Memory B cell (primary cell): ENCODE measurements around the gene NBAS.
"Not testable (repeated sequence)": the region's sequence is repeated elsewhere in the genome, so short reads cannot be mapped to it uniquely, and the experiment has no call there.

Experiments
- ATAC-seq: fragments of 150-1000 bp; cut with Tn5 transposase; 2 replicates; pipeline ENCODE4 v1.10.0; 2021; ENCODE audit warnings: low read depth, mild to moderate bottlenecking, moderate library complexity
- DNase-seq, 2 donors: peaks; one replicate each; pipeline ENCODE4 v3.0.0; 2022; ENCODE audit warnings: low spot score in 2 of 2
- H3K27ac Mint-ChIP-seq: one replicate; pipeline ENCODE4 v1.8.0; 2022; ENCODE audit warnings: mild to moderate bottlenecking, moderate library complexity, mixed read lengths
- H3K27me3 Mint-ChIP-seq: one replicate; pipeline ENCODE4 v1.8.0; 2022; ENCODE audit warnings: mixed read lengths
- H3K36me3 Mint-ChIP-seq: one replicate; pipeline ENCODE4 v1.8.0; 2022; ENCODE audit warnings: mild to moderate bottlenecking, mixed read lengths
- H3K4me1 Mint-ChIP-seq: one replicate; pipeline ENCODE4 v1.8.0; 2022; ENCODE audit warnings: mixed read lengths
- H3K4me3 Mint-ChIP-seq: one replicate; pipeline ENCODE4 v1.8.0; 2022; ENCODE audit warnings: mild to moderate bottlenecking, moderate library complexity, mixed read lengths
- H3K9me3 Mint-ChIP-seq: one replicate; pipeline ENCODE4 v1.8.0; 2022; ENCODE audit warnings: mixed read lengths

The NBAS gene

DNA sequence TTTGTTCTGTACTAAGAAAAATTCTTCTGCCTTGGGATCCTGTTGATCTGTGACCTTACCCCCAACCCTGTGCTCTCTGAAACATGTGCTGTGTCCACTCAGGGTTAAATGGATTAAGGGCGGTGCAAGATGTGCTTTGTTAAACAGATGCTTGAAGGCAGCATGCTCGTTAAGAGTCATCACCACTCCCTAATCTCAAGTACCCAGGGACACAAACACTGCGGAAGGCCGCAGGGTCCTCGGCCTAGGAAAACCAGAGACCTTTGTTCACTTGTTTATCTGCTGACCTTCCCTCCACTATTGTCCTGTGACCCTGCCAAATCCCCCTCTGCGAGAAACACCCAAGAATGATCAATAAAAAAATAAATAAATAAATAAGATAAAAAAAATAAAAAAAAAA is 18.9 kb downstream of the NBAS start:
- DNase-seq, H3K27me3 Mint-ChIP-seq, H3K27ac Mint-ChIP-seq, H3K36me3 Mint-ChIP-seq, H3K4me3 Mint-ChIP-seq, ATAC-seq, H3K9me3 Mint-ChIP-seq: not testable (repeated sequence)
- H3K4me1 Mint-ChIP-seq, result peaks cover 14% of the 10 kb centered on the region

GRCh38 chr2:15540523-15540922 is 20.6 kb downstream of the NBAS start:
- H3K27me3 Mint-ChIP-seq, H3K36me3 Mint-ChIP-seq, H3K9me3 Mint-ChIP-seq, ATAC-seq, DNase-seq: not testable (repeated sequence)
- Mint-ChIP-seq H3K4me1 (peaks cover 16% of the 10 kb centered on the region), H3K4me3 (peak overlapping the region; percentile 1), H3K27ac (peak overlapping the region; percentile 29)

GRCh38 chr2:15539999-15540398 is 21.1 kb downstream of the NBAS start:
- no peak for DNase-seq
- Mint-ChIP-seq H3K36me3 (peaks cover 8% of the 10 kb centered on the region), H3K27ac (peak overlapping the region; percentile 29), H3K9me3 (no peaks in the 10 kb centered on the region), H3K27me3 (no peaks in the 10 kb centered on the region), H3K4me1 (peaks cover 16% of the 10 kb centered on the region), H3K4me3 (no peak overlapping the region)
- peak; percentile 68 for ATAC-seq

DNA sequence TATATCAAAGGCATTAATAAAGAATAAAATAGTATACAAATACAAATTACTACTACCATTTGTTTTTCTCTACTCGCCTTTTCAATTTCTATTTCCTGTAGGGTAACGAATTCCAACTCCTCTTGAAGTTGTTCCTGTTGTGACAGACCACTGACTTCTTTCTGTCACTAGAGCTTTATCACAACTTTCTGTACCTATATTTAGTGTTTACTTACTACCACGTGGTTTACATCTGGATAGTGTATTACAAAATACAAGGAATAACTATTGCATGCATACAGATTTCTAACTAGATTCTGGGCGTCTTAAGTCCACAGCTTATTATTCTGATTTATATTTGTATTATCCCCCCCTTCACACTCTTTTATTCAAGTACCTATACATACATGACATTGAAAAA is 22.3 kb downstream of the NBAS start:
- no peak overlapping the region for H3K4me3 Mint-ChIP-seq
- H3K27me3 Mint-ChIP-seq, result no peaks in the 10 kb centered on the region
- peaks cover 13% of the 10 kb centered on the region for H3K36me3 Mint-ChIP-seq
- H3K4me1 Mint-ChIP-seq, result peaks cover 16% of the 10 kb centered on the region
- DNase-seq (no peak), ATAC-seq (no peak)
- no peak overlapping the region for H3K27ac Mint-ChIP-seq
- H3K9me3 Mint-ChIP-seq, result no peaks in the 10 kb centered on the region

GRCh38 chr2:15533860-15534480 is 27.2 kb downstream of the NBAS start:
- Mint-ChIP-seq H3K4me3 (no peak overlapping the region), H3K9me3 (no peaks in the 10 kb centered on the region), H3K27ac (no peak overlapping the region), H3K27me3 (no peaks in the 10 kb centered on the region), H3K36me3 (peaks cover 31% of the 10 kb centered on the region), H3K4me1 (peaks cover 2% of the 10 kb centered on the region)
- DNase-seq (no peak), ATAC-seq (no peak)

- Mint-ChIP-seq H3K36me3 (peaks cover 30% of the 10 kb centered on the region), H3K4me1 (peaks cover 2% of the 10 kb centered on the region), H3K9me3 (no peaks in the 10 kb centered on the region), H3K27ac (no peak overlapping the region), H3K27me3 (no peaks in the 10 kb centered on the region), H3K4me3 (no peak overlapping the region)
- DNase-seq (no peak), ATAC-seq (no peak)
These were observed 28.1 kb downstream of the NBAS start for GRCh38 chr2:15532996-15533395.

DNA sequence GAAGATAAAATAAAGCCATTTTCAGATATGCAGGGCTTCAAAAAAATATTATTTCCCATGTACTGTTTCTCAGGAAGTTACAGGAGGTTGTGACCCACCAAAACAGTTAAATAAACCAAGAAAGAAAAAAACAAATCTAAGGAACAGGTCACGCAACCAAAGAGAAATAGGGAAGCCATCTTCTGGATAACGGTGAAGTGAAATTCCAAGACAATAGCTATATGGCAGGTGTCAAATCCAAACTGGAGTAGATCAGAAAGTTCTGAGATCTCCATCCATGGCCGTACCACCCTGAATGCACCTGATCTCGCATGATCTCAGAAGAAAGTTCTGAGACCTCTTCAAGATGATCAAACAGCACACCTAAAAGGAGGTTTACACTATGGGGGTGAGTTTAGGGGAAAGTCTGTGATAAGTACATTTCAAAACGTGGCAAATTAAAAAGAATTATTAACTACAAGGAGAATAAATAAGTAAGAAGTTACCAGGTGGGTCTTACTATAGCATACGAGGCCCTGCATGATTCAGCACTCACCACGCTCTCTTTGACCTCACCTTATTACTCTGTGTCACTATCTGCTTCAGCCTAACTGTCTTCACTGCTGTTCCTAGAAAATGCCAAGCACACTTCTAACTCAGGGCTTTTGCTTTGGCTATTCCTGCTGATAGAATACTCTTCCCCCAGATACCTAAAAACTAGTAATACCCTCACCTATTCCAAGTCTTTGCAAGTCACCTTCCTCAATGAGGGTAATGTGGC is 29.9 kb downstream of the NBAS start:
- Mint-ChIP-seq H3K27me3 (no peaks in the 10 kb centered on the region), H3K27ac (no peak overlapping the region), H3K4me3 (no peak overlapping the region), H3K36me3 (peaks cover 37% of the 10 kb centered on the region), H3K4me1 (no peaks in the 10 kb centered on the region), H3K9me3 (no peaks in the 10 kb centered on the region)
- DNase-seq (no peak), ATAC-seq (no peak)

DNA sequence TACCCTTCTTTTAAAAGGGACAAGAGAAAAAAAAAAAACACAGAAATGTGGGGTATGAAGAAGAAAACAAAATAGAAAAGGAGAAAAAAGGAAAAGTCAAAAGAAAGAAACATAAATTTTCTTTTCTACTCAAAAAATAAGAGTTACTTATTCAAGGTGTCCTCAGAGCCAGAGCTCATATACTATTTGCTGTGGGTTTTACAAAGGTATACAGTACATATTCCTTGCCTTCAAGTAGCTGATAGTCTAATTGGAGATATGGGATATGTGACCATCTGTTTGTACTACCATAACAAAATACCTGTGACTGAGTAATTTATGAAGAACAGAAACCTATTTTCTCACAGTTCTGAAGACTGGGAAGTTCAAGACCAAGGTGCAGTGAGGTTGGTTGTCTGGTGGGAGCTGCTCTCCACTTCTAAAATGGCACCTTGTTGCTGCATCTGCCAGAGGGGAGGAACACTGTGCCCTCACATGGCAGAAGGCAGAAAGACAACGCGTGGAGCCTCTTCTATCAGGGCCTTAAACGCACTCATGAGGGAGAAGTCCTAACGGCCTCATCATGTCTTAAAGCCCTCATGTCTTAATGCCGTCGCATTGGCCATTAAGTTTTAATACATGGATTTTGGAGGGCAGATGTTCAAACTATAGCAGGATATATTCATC is 33.9 kb downstream of the NBAS start:
- no peak overlapping the region for H3K27ac Mint-ChIP-seq
- DNase-seq, result no peak
- no peaks in the 10 kb centered on the region for H3K9me3 Mint-ChIP-seq
- H3K27me3 Mint-ChIP-seq, result no peaks in the 10 kb centered on the region
- peaks cover 46% of the 10 kb centered on the region for H3K36me3 Mint-ChIP-seq
- no peak for ATAC-seq
- H3K4me3 Mint-ChIP-seq, result no peak overlapping the region
- no peaks in the 10 kb centered on the region for H3K4me1 Mint-ChIP-seq

DNA sequence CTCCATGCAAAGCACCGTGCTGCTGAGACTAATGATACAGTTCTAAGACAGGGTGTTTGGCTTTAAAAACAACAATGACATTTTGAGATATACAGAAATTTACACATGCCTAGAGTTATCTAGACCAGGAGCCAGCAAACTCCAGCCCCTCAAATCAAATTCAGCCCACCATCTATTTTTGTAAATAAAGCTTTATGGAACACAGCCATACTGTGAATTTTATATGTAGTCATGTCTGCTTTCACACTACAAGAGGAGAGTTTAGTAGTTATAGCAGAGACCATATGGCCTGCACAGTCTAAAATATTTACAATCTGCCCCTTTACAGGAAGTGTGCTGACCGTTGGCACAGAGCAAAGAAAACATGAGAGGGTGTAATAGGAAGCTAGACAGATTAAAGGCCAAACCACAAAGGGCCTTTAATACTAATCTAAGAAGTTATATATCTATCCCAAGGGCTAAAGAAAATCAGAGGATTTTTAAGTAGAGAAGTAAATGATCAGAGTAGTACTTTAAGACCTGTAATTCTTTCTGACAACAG is 39.4 kb downstream of the NBAS start:
- Mint-ChIP-seq H3K9me3 (no peaks in the 10 kb centered on the region), H3K27ac (no peak overlapping the region), H3K4me1 (no peaks in the 10 kb centered on the region), H3K4me3 (no peak overlapping the region), H3K27me3 (no peaks in the 10 kb centered on the region), H3K36me3 (peaks cover 32% of the 10 kb centered on the region)
- DNase-seq (no peak), ATAC-seq (no peak)

- H3K9me3 Mint-ChIP-seq, result no peaks in the 10 kb centered on the region
- H3K27ac Mint-ChIP-seq, result no peak overlapping the region
- H3K4me3 Mint-ChIP-seq, result no peak overlapping the region
- H3K27me3 Mint-ChIP-seq, result no peaks in the 10 kb centered on the region
- ATAC-seq (no peak), DNase-seq (no peak)
- peaks cover 30% of the 10 kb centered on the region for H3K36me3 Mint-ChIP-seq
- no peaks in the 10 kb centered on the region for H3K4me1 Mint-ChIP-seq
These were observed 40.8 kb downstream of the NBAS start for GRCh38 chr2:15520346-15520745.

DNA sequence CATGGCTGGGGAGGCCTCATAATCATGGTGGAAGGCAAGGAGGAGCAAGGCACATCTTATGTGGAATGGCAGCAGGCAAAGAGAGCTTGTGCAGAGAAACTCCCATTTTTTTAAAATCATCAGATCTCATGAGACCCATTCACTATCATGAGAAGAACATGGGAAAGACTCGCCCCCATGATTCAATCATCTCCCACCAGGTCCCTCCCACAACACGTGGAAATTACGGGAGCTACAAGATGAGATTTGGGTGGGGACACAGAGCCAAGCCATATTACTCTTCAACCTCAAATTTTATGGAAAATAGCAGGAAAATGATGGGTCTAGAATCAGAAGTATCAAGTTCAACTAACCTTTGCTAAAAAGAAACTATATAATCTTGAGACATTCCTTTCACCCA is 42.4 kb downstream of the NBAS start:
- not testable (repeated sequence) for ATAC-seq, H3K27me3 Mint-ChIP-seq, H3K4me1 Mint-ChIP-seq, H3K4me3 Mint-ChIP-seq, H3K9me3 Mint-ChIP-seq, H3K27ac Mint-ChIP-seq, DNase-seq
- H3K36me3 Mint-ChIP-seq, result peaks cover 27% of the 10 kb centered on the region

- no peak for ATAC-seq
- no peak overlapping the region for H3K4me3 Mint-ChIP-seq
- peaks cover 30% of the 10 kb centered on the region for H3K36me3 Mint-ChIP-seq
- no peak overlapping the region for H3K27ac Mint-ChIP-seq
- H3K27me3 Mint-ChIP-seq, result no peaks in the 10 kb centered on the region
- no peak for DNase-seq
- no peaks in the 10 kb centered on the region for H3K4me1 Mint-ChIP-seq
- no peaks in the 10 kb centered on the region for H3K9me3 Mint-ChIP-seq
These were observed 43.3 kb downstream of the NBAS start for GRCh38 chr2:15517793-15518192.

DNA sequence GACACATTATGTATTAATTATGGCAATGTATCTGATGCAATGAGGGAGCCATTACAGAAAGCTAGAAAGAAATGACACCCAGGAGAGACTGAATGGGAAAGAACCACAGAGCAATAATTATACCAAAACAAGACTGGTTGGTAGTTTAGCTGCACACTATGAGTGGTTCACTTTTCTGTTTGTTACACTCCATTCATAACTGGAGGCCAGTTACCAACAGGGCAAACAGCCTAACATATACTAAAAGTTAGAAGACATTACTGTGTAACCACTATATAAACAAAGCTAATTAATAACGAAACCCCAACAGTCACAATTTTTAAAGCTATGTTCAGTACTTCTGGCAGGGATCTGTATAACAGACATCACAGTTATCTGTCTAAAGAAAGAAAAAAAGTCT is 49.4 kb downstream of the NBAS start:
- ATAC-seq, result no peak
- DNase-seq, result no peak
- no peaks in the 10 kb centered on the region for H3K9me3 Mint-ChIP-seq
- H3K36me3 Mint-ChIP-seq, result peaks cover 53% of the 10 kb centered on the region
- H3K4me1 Mint-ChIP-seq, result no peaks in the 10 kb centered on the region
- no peaks in the 10 kb centered on the region for H3K27me3 Mint-ChIP-seq
- no peak overlapping the region for H3K4me3 Mint-ChIP-seq
- no peak overlapping the region for H3K27ac Mint-ChIP-seq

DNA sequence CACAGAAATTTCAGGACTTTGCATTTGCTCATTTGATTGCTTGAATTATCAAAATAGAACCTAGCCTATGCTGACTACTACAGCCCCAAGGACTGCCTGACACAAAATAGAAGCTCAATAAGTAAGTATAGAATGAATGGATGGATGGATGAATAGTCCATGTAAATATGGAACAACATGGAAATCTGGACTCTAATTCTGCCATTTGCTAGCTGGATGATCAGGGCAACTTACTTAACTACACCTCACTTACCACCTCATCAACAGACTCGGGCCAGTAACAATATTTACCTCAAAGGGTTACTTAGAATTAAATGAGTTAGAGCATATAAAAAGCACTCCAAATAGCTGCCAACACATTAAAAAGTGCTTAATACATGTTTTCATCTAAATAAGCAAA is 50.6 kb downstream of the NBAS start:
- Mint-ChIP-seq H3K4me3 (no peak overlapping the region), H3K27ac (no peak overlapping the region), H3K27me3 (no peaks in the 10 kb centered on the region), H3K36me3 (peaks cover 57% of the 10 kb centered on the region), H3K9me3 (no peaks in the 10 kb centered on the region), H3K4me1 (no peaks in the 10 kb centered on the region)
- DNase-seq (no peak), ATAC-seq (no peak)
